Smooth muscle cell (in vitro differentiated cells): Measurements from ENCODE around the gene PLOD2. TPM values are rescaled to one million over a fixed set of nuclear protein-coding genes. Genes with fewer than 3 reads are reported as not detected.

ENCODE experiments used
- DNase-seq: peaks from one replicate; lab custom pipeline; 2025; ENCODE audit not compliant: unreplicated experiment; lab: John Stamatoyannopoulos, UW
- H2AFZ ChIP-seq: fragments of 200-600 bp; sonication (generic); 2 replicates; pipeline ENCODE4 v1.6.0; 2016; ENCODE audit warnings: antibody characterized with exemption, low read depth, mild to moderate bottlenecking
- H3F3A ChIP-seq: fragments of 200-600 bp; sonication (generic); 2 replicates; pipeline ENCODE4 v1.6.0; 2017; ENCODE audit warnings: antibody characterized with exemption, low read depth
- H3K27ac ChIP-seq: fragments of 200-600 bp; sonication (generic); 2 replicates; pipeline ENCODE4 v1.5.1; 2016; ENCODE audit warnings: low read depth, mild to moderate bottlenecking
- H3K27me3 ChIP-seq: fragments of 200-600 bp; sonication (generic); 2 replicates; pipeline ENCODE4 v1.6.1; 2016; ENCODE audit warnings: low read depth, mild to moderate bottlenecking
- H3K36me3 ChIP-seq: fragments of 200-600 bp; sonication (generic); 2 replicates; pipeline ENCODE4 v1.5.1; 2016; ENCODE audit warnings: low read depth
- H3K4me1 ChIP-seq: fragments of 200-600 bp; sonication (generic); 2 replicates; pipeline ENCODE4 v1.5.1; 2016; ENCODE audit warnings: low read depth
- H3K4me2 ChIP-seq: fragments of 200-600 bp; sonication (generic); 2 replicates; pipeline ENCODE4 v1.6.0; 2016; ENCODE audit warnings: mild to moderate bottlenecking
- H3K4me3 ChIP-seq: fragments of 200-600 bp; sonication (generic); 2 replicates; pipeline ENCODE4 v1.5.1; 2016; ENCODE audit warnings: mild to moderate bottlenecking
- H3K79me2 ChIP-seq: fragments of 200-600 bp; sonication (generic); 2 replicates; pipeline ENCODE4 v1.6.0; 2016; ENCODE audit warnings: low read depth, mild to moderate bottlenecking
- H3K9ac ChIP-seq: fragments of 200-600 bp; sonication (generic); 2 replicates; pipeline ENCODE4 v1.6.0; 2016; ENCODE audit warnings: low read depth
- H3K9me3 ChIP-seq: fragments of 200-600 bp; sonication (generic); replicated peaks from 2 replicates; pipeline ENCODE4 v1.5.1; 2016; ENCODE audit warnings: low read depth
- H4K20me1 ChIP-seq: fragments of 200-600 bp; sonication (generic); 2 replicates; pipeline ENCODE4 v1.6.0; 2016; ENCODE audit warnings: low read depth
- WGBS: methylation state at CpG from one replicate; pipeline ENCODE4 v1.1.7; 2016; ENCODE audit warnings: low lambda C conversion rate; 5-methylcytosine and 5-hydroxymethylcytosine counted together
- polyA plus RNA-seq: library from polyadenylated mRNA; unstranded; fragments of >200 nt; fragmentation: Nextera tagmentation; extraction: Ambion mirVana; gene quantifications from 2 replicates; pipeline ENCODE4 v1.2.1, GENCODE V29; 2016
- total RNA-seq: library from RNA; depleted of rRNA; stranded (reverse); fragments of >200 nt; gene quantifications from 2 replicates; pipeline ENCODE4 v1.2.3, GENCODE V29; 2014
- TF ChIP-seq, protein P1 (sequence below): fragments of 200-600 bp; sonication (generic); IDR thresholded peaks from 2 replicates; pipeline ENCODE4 v1.5.1; 2017; ENCODE audit warnings: borderline replicate concordance, mild to moderate bottlenecking, antibody characterized with exemption; ENCODE audit not compliant: insufficient read depth, poor library complexity, severe bottlenecking

The PLOD2 gene
- total and polyA plus RNA-seq, 2 experiments from 2014 or later, result 372 to 658 TPM

DNA sequence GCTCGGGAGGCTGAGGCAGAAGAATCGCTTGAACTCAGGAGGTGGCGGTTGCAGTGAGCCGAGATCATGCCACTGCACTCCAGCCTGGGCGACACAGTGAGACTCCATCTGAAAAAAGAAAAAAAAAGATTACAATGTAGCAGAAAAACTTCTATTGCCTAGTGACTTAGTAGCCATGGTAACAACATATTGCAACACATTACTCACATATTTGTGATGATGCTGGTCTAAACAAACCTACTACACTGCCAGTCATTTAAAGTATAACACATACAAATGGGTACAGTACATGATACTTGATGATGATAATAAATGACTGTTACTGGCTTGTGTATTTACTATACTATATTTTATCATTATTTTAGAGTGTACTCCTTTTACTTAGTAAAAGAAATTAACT, 125.6 kb downstream of the PLOD2 start:
- 91% methylated on average over 5 of the region's 5 CpGs for WGBS
- TF ChIP-seq, protein P1, sequence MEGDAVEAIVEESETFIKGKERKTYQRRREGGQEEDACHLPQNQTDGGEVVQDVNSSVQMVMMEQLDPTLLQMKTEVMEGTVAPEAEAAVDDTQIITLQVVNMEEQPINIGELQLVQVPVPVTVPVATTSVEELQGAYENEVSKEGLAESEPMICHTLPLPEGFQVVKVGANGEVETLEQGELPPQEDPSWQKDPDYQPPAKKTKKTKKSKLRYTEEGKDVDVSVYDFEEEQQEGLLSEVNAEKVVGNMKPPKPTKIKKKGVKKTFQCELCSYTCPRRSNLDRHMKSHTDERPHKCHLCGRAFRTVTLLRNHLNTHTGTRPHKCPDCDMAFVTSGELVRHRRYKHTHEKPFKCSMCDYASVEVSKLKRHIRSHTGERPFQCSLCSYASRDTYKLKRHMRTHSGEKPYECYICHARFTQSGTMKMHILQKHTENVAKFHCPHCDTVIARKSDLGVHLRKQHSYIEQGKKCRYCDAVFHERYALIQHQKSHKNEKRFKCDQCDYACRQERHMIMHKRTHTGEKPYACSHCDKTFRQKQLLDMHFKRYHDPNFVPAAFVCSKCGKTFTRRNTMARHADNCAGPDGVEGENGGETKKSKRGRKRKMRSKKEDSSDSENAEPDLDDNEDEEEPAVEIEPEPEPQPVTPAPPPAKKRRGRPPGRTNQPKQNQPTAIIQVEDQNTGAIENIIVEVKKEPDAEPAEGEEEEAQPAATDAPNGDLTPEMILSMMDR, result no peak
- Histone ChIP-seq H3K27me3 (no peaks in the 10 kb centered on the region), H2AFZ (no peak overlapping the region), H3K4me3 (no peak overlapping the region), H3K36me3 (no peaks in the 10 kb centered on the region), H3K27ac (no peak overlapping the region), H3K4me2 (no peak overlapping the region), H4K20me1 (no peaks in the 10 kb centered on the region), H3K9me3 (no peaks in the 10 kb centered on the region), H3K9ac (no peak overlapping the region), H3K79me2 (no peaks in the 10 kb centered on the region), H3K4me1 (no peaks in the 10 kb centered on the region), H3F3A (no peaks in the 10 kb centered on the region)
- no peak for DNase-seq

GRCh38 chr3:146033950-146034349, 127.0 kb downstream of the PLOD2 start:
- TF ChIP-seq, protein P1, result no peak
- H2AFZ ChIP-seq, result no peak overlapping the region
- no peak overlapping the region for H3K27ac ChIP-seq
- no peaks in the 10 kb centered on the region for H3F3A ChIP-seq
- peaks cover 3% of the 10 kb centered on the region for H3K36me3 ChIP-seq
- no peaks in the 10 kb centered on the region for H3K27me3 ChIP-seq
- H3K4me3 ChIP-seq, result no peak overlapping the region
- DNase-seq, result no peak
- H3K79me2 ChIP-seq, result no peaks in the 10 kb centered on the region
- H3K9ac ChIP-seq, result no peak overlapping the region
- H3K4me1 ChIP-seq, result no peaks in the 10 kb centered on the region
- H3K9me3 ChIP-seq, result no peaks in the 10 kb centered on the region
- no peak overlapping the region for H3K4me2 ChIP-seq
- H4K20me1 ChIP-seq, result no peaks in the 10 kb centered on the region

GRCh38 chr3:146026547-146026946, 134.4 kb downstream of the PLOD2 start:
- TF ChIP-seq, protein P1, result no peak
- H3K4me3 ChIP-seq, result no peak overlapping the region
- WGBS, result 68% methylated on average over 1 of the region's 1 CpG

GRCh38 chr3:146024260-146024659, 136.7 kb downstream of the PLOD2 start:
- TF ChIP-seq, protein P1, result no peak
- no peak overlapping the region for H3K27ac ChIP-seq
- no peak overlapping the region for H3K4me2 ChIP-seq
- no peak for DNase-seq
- H3K79me2 ChIP-seq, result no peaks in the 10 kb centered on the region
- no peaks in the 10 kb centered on the region for H3K9me3 ChIP-seq
- H3K27me3 ChIP-seq, result no peaks in the 10 kb centered on the region
- no peak overlapping the region for H2AFZ ChIP-seq
- H3F3A ChIP-seq, result no peaks in the 10 kb centered on the region
- H4K20me1 ChIP-seq, result no peaks in the 10 kb centered on the region
- no peaks in the 10 kb centered on the region for H3K36me3 ChIP-seq
- no peaks in the 10 kb centered on the region for H3K4me1 ChIP-seq
- WGBS, result 94% methylated on average over 1 of the region's 1 CpG
- H3K4me3 ChIP-seq, result no peak overlapping the region
- no peak overlapping the region for H3K9ac ChIP-seq

More at GRCh38 chr3:146026547-146026946, 134.4 kb downstream of the PLOD2 start:
- H3K9me3 ChIP-seq, result no peaks in the 10 kb centered on the region
- H3K4me1 ChIP-seq, result no peaks in the 10 kb centered on the region
- peaks cover 3% of the 10 kb centered on the region for H3K36me3 ChIP-seq
- no peaks in the 10 kb centered on the region for H3K27me3 ChIP-seq
- H3K79me2 ChIP-seq, result no peaks in the 10 kb centered on the region
- no peaks in the 10 kb centered on the region for H3F3A ChIP-seq
- H3K4me2 ChIP-seq, result no peak overlapping the region
- no peak overlapping the region for H3K9ac ChIP-seq
- no peak overlapping the region for H3K27ac ChIP-seq
- no peak overlapping the region for H2AFZ ChIP-seq
- no peak for DNase-seq
- H4K20me1 ChIP-seq, result no peaks in the 10 kb centered on the region
